DND-41 (cell line): Measurements from ENCODE around the gene LRRC8D.

Experiments used
- CTCF ChIP-seq: IDR thresholded peaks from 2 replicates; pipeline ENCODE4 v1.5.1; 2012; ENCODE audit warnings: borderline replicate concordance, low read length, moderate library complexity, mild to moderate bottlenecking; ENCODE audit not compliant: poor library complexity, severe bottlenecking; ENCODE audit errors: extremely low read depth
- EZH2 ChIP-seq: IDR thresholded peaks from 3 replicates; pipeline ENCODE4 v1.6.1; 2012; ENCODE audit warnings: borderline replicate concordance, low read depth, mild to moderate bottlenecking, moderate library complexity, low read length, inconsistent platforms; ENCODE audit not compliant: severe bottlenecking

DNA sequence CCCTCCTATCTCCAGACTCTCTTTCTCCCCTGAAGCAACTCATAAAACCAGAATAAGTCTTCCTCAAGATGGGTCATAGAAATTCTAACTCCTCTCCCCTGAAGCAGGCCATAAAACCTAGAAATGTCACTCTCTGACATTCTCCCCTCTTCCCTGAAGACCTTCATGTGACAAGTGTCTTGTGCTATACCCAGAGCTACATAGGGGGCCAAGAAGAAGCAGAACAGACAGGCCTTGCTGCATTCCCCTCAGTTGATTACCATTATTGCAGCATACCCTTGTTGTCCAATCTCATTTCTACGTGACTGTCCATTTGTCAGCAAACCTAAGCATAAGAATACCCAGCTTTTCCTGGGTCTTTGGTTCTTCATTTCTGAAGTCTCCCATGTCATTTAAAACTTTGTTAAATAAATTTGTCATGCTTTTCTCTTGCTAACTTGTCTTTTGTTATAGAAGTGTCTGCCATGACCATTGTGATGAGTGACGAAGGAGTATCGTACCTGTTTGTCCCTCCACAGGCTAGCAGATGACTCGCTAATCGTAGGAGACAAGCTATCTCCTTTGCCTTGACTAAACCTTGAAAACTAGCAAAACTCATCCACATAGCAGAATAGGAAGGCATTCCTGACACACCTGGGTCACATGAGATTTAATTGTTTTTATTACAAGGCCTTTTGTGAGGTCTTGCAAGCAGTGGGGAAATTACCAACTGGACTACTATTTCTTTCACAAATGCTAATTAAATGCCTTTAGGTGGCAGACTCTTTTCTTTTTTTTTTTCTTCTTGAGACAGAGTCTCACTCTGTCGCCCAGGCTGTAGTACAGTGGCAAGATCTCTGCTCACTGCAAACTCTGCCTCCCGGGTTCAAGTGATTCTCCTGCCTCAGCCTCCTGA, 134.7 kb downstream of the LRRC8D start:
- TF ChIP-seq EZH2: no peak
- TF ChIP-seq CTCF: no peak
